Neutrophil (primary cell): ENCODE results near the gene PPP1R14B.
"Not testable (repeated sequence)": the region's sequence is repeated elsewhere in the genome, so short reads cannot be mapped to it uniquely, and the experiment has no call there.

ENCODE experiments used
- H3K27ac ChIP-seq: fragments of 200-600 bp; sonication (generic); 2 replicates; pipeline ENCODE4 v1.5.1; 2016; ENCODE audit warnings: mild to moderate bottlenecking, moderate library complexity
- H3K27me3 ChIP-seq: fragments of 200-600 bp; sonication (generic); 2 replicates; pipeline ENCODE4 v1.6.0; 2016; ENCODE audit warnings: mild to moderate bottlenecking
- H3K36me3 ChIP-seq: fragments of 200-600 bp; sonication (generic); 2 replicates; pipeline ENCODE4 v1.5.1; 2017
- H3K4me1 ChIP-seq, 2 experiments: fragments of 200-600 bp in 1 of 2; sonication (generic) in 1 of 2; 1 replicate in 1 of 2; 2 replicates in 1 of 2; pipeline versions ENCODE4 v1.5.1 to v1.6.1; 2013 to 2016; ENCODE audit warnings: low read depth in 1 of 2, low read length in 1 of 2, mild to moderate bottlenecking in 1 of 2, moderate library complexity in 1 of 2; ENCODE audit not compliant: control insufficient read depth in 1 of 2, insufficient read depth in 1 of 2
- H3K4me3 ChIP-seq, 2 experiments: fragments of 200-600 bp in 1 of 2; sonication (generic) in 1 of 2; 1 replicate in 1 of 2; 2 replicates in 1 of 2; pipeline ENCODE4 v1.5.1; 2013 to 2016; ENCODE audit warnings: low read depth in 1 of 2, low read length in 1 of 2, mild to moderate bottlenecking in 1 of 2, moderate library complexity in 1 of 2
- H3K9me3 ChIP-seq: fragments of 200-600 bp; sonication (generic); 2 replicates; pipeline ENCODE4 v1.5.1; 2016
- TF ChIP-seq, protein P1 (sequence below): fragments of 200-600 bp; sonication (generic); IDR thresholded peaks from 2 replicates; pipeline ENCODE4 v1.5.1; 2016; ENCODE audit warnings: antibody characterized with exemption

Gene PPP1R14B

DNA sequence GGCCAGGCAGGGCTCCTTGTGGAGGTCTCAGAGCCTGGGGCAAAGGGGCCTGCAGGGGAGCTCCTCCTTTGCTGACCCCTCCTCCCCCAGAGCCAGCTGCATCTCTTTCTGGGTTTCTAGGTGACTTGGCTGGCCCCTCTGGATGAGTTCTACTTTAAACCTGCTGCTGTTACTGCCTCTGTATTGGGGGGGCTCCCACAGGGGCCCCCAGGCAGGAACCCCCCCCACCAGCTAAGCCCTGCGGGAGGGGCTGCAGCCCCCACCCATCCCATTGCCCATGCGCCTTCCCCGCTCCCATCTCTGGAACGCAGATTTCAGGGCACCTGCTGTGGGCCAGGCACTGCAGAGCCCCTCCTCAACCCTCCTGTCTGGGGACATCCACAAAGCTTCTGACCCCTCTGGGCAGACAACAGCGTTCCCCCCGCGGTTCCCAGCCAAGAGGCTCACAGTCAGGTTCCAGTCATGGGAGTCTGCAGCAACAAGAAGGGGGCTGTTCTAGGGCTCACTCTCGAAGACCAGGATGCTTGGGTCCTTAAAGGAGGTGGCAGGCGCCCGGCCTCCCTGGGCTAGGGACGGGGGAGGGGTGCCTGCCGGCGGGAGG lies 3.8 kb upstream of the PPP1R14B start:
- peaks cover 41 to 50% of the 10 kb centered on the region in 2 experiments for H3K4me1 ChIP-seq
- H3K27me3 ChIP-seq = peaks cover 16% of the 10 kb centered on the region
- H3K9me3 ChIP-seq = no peaks in the 10 kb centered on the region
- H3K27ac ChIP-seq = peak overlapping the region; percentile 46
- TF ChIP-seq, protein P1, sequence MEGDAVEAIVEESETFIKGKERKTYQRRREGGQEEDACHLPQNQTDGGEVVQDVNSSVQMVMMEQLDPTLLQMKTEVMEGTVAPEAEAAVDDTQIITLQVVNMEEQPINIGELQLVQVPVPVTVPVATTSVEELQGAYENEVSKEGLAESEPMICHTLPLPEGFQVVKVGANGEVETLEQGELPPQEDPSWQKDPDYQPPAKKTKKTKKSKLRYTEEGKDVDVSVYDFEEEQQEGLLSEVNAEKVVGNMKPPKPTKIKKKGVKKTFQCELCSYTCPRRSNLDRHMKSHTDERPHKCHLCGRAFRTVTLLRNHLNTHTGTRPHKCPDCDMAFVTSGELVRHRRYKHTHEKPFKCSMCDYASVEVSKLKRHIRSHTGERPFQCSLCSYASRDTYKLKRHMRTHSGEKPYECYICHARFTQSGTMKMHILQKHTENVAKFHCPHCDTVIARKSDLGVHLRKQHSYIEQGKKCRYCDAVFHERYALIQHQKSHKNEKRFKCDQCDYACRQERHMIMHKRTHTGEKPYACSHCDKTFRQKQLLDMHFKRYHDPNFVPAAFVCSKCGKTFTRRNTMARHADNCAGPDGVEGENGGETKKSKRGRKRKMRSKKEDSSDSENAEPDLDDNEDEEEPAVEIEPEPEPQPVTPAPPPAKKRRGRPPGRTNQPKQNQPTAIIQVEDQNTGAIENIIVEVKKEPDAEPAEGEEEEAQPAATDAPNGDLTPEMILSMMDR = no peak
- H3K4me3 ChIP-seq = peak overlapping the region; percentile 58 to 75
- H3K36me3 ChIP-seq = peaks cover 10% of the 10 kb centered on the region

DNA sequence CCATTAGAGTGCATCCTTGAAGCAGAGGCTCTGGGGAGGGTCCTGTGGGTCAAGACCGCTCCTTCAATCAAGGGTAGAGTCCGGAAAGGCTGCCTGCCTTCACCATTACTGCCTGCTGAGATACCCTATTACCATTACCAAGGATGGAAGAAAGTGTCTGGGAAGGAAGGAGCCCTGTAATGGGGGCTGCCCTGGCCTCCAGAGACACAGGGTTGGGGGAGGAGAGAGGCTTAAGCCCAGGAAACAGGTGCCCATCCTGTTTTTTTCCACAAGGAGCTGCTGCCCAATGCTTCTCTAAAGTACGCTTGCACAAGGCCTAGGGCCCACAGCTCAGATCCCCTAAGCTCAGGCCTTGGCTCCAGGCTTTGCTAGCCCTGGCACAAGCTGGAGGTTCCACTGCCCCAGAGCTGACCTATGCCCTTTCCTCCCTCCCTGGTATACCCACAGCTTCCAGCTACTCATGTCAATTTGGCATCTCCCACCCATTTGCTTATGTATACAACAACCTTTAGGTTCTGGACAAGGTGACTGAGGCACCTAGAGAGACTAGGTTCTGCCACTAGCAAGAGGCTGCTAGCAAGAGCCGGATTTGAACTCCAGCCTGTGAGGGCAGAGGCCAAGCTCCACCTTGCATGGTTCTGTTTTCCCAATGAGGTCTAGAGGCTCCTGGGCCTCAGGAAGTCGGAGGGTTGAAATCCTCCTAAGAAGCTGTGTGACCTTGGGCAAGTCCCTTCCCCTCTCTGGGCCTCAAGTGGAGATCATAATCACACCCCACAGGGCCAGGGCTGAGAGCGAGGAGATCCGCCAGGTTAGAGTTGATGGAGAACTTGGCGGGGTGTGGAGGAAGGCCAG lies 3.0 kb upstream of the PPP1R14B start:
- Histone ChIP-seq H3K27me3 (peaks cover 16% of the 10 kb centered on the region), H3K4me3 (no peak overlapping the region), H3K36me3 (peaks cover 3% of the 10 kb centered on the region), H3K4me1 (peaks cover 47 to 58% of the 10 kb centered on the region in 2 experiments), H3K9me3 (no peaks in the 10 kb centered on the region), H3K27ac (no peak overlapping the region)
- TF ChIP-seq, protein P1 = no peak

DNA sequence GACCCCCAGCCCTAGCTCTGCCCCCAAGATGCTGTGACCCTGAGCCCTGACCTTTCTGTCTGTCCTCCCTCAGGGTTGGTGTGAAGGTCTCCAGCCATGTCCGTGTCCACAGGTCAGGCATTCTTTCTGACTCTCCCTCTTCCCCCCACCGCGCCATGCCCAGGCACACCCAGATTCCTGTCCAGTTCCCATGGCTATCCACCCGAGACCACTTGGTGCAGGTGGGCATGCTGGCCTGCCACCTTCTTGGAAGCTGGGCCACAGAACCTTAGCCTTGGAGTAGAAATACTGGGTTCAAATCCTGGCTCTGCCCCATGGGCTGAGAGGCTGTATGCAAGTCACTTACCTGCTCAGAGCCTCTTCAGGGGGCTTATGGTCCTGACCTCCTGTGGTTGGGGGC lies 2.3 kb upstream of the PPP1R14B start:
- Histone ChIP-seq H3K36me3 (no peaks in the 10 kb centered on the region), H3K27ac (no peak overlapping the region), H3K27me3 (peaks cover 16% of the 10 kb centered on the region), H3K4me1 (peaks cover 47 to 59% of the 10 kb centered on the region in 2 experiments), H3K4me3 (no peak overlapping the region), H3K9me3 (no peaks in the 10 kb centered on the region)
- TF ChIP-seq, protein P1 = no peak

DNA sequence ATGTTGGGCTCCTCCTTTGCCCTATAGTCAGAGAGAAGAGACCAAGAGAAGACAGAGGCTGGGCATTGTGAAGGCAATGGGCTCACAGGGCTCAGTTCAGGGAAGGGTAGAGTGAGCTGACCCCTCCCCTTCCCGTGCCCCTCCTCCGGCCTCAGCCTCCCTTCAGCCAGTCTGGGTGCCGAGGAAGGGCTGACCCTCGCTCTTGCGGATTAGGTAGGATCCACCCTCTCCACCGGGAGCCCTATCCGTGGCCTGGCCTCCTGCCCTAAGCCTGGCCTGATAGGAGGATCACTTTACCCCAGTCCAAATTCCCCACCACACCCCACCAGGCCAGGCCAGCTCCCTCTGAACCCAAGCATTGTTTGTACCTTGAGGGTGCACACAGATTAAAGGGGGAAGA lies 1.8 kb upstream of the PPP1R14B start:
- Histone ChIP-seq H3K4me1 (peaks cover 47 to 59% of the 10 kb centered on the region in 2 experiments), H3K27me3 (peaks cover 16% of the 10 kb centered on the region)

DNA sequence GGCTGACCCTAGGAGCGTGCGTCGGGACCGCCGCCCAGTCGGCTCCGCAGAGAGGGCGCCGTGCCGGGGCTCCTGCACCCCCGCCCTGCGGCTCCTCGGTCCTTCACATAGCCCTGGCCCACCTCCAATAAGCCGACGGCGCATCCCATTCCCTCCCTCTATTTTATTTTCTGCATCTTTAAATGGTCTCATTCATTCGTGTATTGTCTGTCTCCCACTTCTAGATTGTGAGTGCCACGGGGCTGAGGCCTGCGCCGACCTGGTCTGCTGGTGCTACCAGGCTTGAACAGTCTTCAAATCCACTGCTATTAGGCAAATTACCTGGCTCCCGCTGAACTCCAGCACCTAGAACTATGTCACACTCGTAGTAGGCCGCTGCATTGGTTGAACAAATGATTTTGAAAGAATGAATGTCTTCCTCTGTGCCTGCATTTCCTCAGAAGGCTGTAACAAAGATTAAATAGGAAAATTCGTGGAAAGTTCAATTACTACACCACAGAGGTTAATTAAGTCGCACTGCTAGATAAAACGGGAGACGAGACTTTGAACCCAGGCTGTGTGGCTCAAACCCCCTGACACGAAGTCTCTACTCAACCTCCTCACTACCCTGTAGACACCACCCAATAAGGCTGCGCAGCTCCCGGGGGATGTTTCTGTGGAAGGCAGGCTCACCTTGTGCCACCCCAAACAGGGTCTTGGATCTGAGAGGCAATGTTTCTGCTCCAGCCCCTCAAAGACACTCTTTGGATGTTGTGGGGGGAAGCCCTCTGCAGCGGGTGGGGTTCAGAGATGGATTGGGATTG lies 1.2 kb upstream of the PPP1R14B start:
- H3K4me1 ChIP-seq = peaks cover 49 to 57% of the 10 kb centered on the region in 2 experiments
- H3K4me3 ChIP-seq = peak overlapping the region; percentile 76 to 85
- peaks cover 16% of the 10 kb centered on the region for H3K27me3 ChIP-seq
- TF ChIP-seq, protein P1 = no peak
- no peaks in the 10 kb centered on the region for H3K9me3 ChIP-seq
- H3K36me3 ChIP-seq = no peaks in the 10 kb centered on the region
- no peak overlapping the region for H3K27ac ChIP-seq

More for the DNA sequence above, 1.8 kb upstream of the PPP1R14B start:
- no peaks in the 10 kb centered on the region for H3K9me3 ChIP-seq
- TF ChIP-seq, protein P1 = no peak
- H3K27ac ChIP-seq = no peak overlapping the region
- no peaks in the 10 kb centered on the region for H3K36me3 ChIP-seq
- H3K4me3 ChIP-seq = no peak overlapping the region

DNA sequence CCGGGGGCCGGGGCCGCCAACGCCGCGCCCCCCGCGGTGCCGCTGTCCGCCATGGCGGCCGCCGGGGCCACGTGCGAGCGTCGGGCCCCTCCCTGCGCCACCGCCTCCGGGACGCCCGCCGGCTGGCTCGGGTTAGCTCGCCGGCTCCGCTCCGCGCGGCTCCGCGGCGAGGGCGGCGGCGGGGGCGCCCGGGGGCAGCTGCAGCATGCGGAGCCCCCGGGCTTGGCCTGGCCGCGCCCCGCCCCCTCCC lies 197 bp downstream of the PPP1R14B start:
- not testable (repeated sequence) for H3K27ac ChIP-seq
- H3K4me1 ChIP-seq = peaks cover 48 to 57% of the 10 kb centered on the region in 2 experiments

More for the DNA sequence above, 197 bp downstream of the PPP1R14B start:
- H3K9me3 ChIP-seq, H3K36me3 ChIP-seq: not testable (repeated sequence)
- Histone ChIP-seq H3K27me3 (peaks cover 16% of the 10 kb centered on the region), H3K4me3 (peak overlapping the region; percentile 76 to 85)
